HEK293 (cell line): Measurements from ENCODE around the gene RAC2.

Source experiments
- CTCF ChIA-PET: fragments of 350-600 bp; formaldehyde crosslinking; extraction: SDS; loops from one replicate; lab custom pipeline; 2021; ENCODE audit warnings: antibody characterized with exemption; lab: Yijun Ruan, JAX
- POLR2A ChIA-PET: fragments of 300-600 bp; formaldehyde crosslinking; extraction: SDS; loops from one replicate; lab custom pipeline; 2020; ENCODE audit warnings: antibody characterized with exemption, inconsistent platforms; lab: Yijun Ruan, JAX
- H3K27ac ChIP-seq: fragments of 200-500 bp; sonication (Bioruptor generic); 2 replicates; pipeline ENCODE4 v1.5.1; 2014; ENCODE audit warnings: low read depth, low read length, control low read depth, inconsistent platforms; ENCODE audit errors: extremely low read depth
- H3K36me3 ChIP-seq, 2 experiments: fragments of 200-500 bp in 1 of 2; sonication (Bioruptor generic) in 1 of 2; 1 replicate in 1 of 2; 2 replicates in 1 of 2; pipeline ENCODE4 v1.5.1; 2014 to 2017; ENCODE audit warnings: inconsistent platforms in 2 of 2, low read length in 2 of 2; ENCODE audit not compliant: control insufficient read depth in 2 of 2, insufficient read depth in 1 of 2
- H3K4me1 ChIP-seq: fragments of 200-500 bp; sonication (Bioruptor generic); 2 replicates; pipeline ENCODE4 v1.5.1; 2014; ENCODE audit warnings: mild to moderate bottlenecking, low read length, inconsistent platforms; ENCODE audit not compliant: control insufficient read depth, insufficient read depth
- H3K4me3 ChIP-seq: 2 replicates; pipeline ENCODE4 v1.5.1; 2011; ENCODE audit warnings: low read depth, mild to moderate bottlenecking, control low read depth, low read length, moderate library complexity
- H3K9me3 ChIP-seq: fragments of 200-500 bp; sonication (Bioruptor generic); 2 replicates; pipeline ENCODE4 v1.5.1; 2014; ENCODE audit warnings: low read depth, low read length, inconsistent platforms; ENCODE audit not compliant: control insufficient read depth, insufficient read depth
- PRDM1 ChIP-seq: fragments of 450-650 bp; formaldehyde crosslinking; IDR thresholded peaks from 2 replicates; pipeline ENCODE4; 2016; ENCODE audit warnings: missing biosample characterization, missing genetic modification characterization
- PRDM10 ChIP-seq: fragments of 450-650 bp; formaldehyde crosslinking; IDR thresholded peaks from 2 replicates; pipeline ENCODE4 v1.5.1; 2016; ENCODE audit warnings: missing biosample characterization, missing genetic modification characterization
- PRDM2 ChIP-seq: fragments of 450-650 bp; formaldehyde crosslinking; IDR thresholded peaks from 2 replicates; pipeline ENCODE4 v1.5.1; 2016; ENCODE audit warnings: missing biosample characterization, missing genetic modification characterization, borderline replicate concordance
- SP3 ChIP-seq: fragments of 450-650 bp; formaldehyde crosslinking; IDR thresholded peaks from 2 replicates; pipeline ENCODE4 v1.5.1; 2016; ENCODE audit warnings: missing biosample characterization, missing genetic modification characterization
- YY1 ChIP-seq: fragments of 450-650 bp; formaldehyde crosslinking; IDR thresholded peaks from 2 replicates; pipeline ENCODE4 v1.5.1; 2018; ENCODE audit warnings: missing biosample characterization, missing genetic modification characterization
- ZFHX2 ChIP-seq: fragments of 450-650 bp; formaldehyde crosslinking; conservative IDR thresholded peaks from 2 replicates; pipeline ENCODE4 v1.5.1; 2016; ENCODE audit warnings: missing biosample characterization, missing genetic modification characterization
- ZFP37 ChIP-seq: fragments of 450-650 bp; formaldehyde crosslinking; IDR thresholded peaks from 2 replicates; pipeline ENCODE4 v1.5.1; 2016; ENCODE audit warnings: missing biosample characterization, missing genetic modification characterization
- ZNF184 ChIP-seq: fragments of 450-650 bp; IDR thresholded peaks from 2 replicates; pipeline ENCODE4 v1.5.1; 2018; ENCODE audit warnings: missing biosample characterization, mild to moderate bottlenecking, missing genetic modification characterization
- ZNF433 ChIP-seq: fragments of 450-650 bp; formaldehyde crosslinking; IDR thresholded peaks from 2 replicates; pipeline ENCODE4 v1.5.1; 2016; ENCODE audit warnings: missing biosample characterization, missing genetic modification characterization, low read depth
- ZNF48 ChIP-seq: fragments of 450-650 bp; formaldehyde crosslinking; IDR thresholded peaks from 2 replicates; pipeline ENCODE4 v1.5.1; 2016; ENCODE audit warnings: missing biosample characterization, missing genetic modification characterization
- ZNF530 ChIP-seq: fragments of 450-650 bp; formaldehyde crosslinking; IDR thresholded peaks from 2 replicates; pipeline ENCODE4 v1.5.1; 2016; ENCODE audit warnings: low read depth, missing biosample characterization, missing genetic modification characterization
- ZNF629 ChIP-seq: fragments of 450-650 bp; formaldehyde crosslinking; IDR thresholded peaks from 2 replicates; pipeline ENCODE4 v1.5.1; 2017; ENCODE audit warnings: missing biosample characterization, missing genetic modification characterization
- ZNF658 ChIP-seq: fragments of 450-650 bp; formaldehyde crosslinking; IDR thresholded peaks from 2 replicates; pipeline ENCODE4; 2016; ENCODE audit warnings: missing biosample characterization, missing genetic modification characterization
- ZNF707 ChIP-seq: fragments of 450-650 bp; formaldehyde crosslinking; IDR thresholded peaks from 2 replicates; pipeline ENCODE4 v1.5.1; 2016; ENCODE audit warnings: missing biosample characterization, missing genetic modification characterization
- ZSCAN18 ChIP-seq: fragments of 450-650 bp; formaldehyde crosslinking; IDR thresholded peaks from 2 replicates; pipeline ENCODE4 v1.5.1; 2016; ENCODE audit warnings: missing biosample characterization, missing genetic modification characterization

Gene RAC2

GRCh38 chr22:37260155-37260795, 16.2 kb upstream of the RAC2 start:
- Histone ChIP-seq H3K9me3 (no peaks in the 10 kb centered on the region), H3K36me3 (no peaks in the 10 kb centered on the region), H3K27ac (no peak overlapping the region), H3K4me1 (no peaks in the 10 kb centered on the region; the same call in 1 of the 2 replicates), H3K4me3 (no peak overlapping the region)
- POLR2A ChIA-PET, result interaction anchor here (1.1 to 1.2 kb wide), 2 partner anchors 31 to 61 kb away, joined by 3 to 4 read pairs; no protein-coding TSS in a partner anchor
- CTCF ChIA-PET, result interaction anchor here (0.6 to 5.4 kb wide), 46 partner anchors 9 to 718 kb away, joined by 3 to 68 read pairs (median 4); partner anchors contain the start of gene RAC2
- no peak for TF ChIP-seq PRDM10 (tag by site-specific recombination)
- no peak for TF ChIP-seq SP3
- no peak for TF ChIP-seq ZNF658 (tag by site-specific recombination)

- CTCF ChIA-PET, result interaction anchor here (0.6 to 5.4 kb wide), 27 partner anchors 9 to 714 kb away, joined by 3 to 68 read pairs (median 8); partner anchors contain the start of gene RAC2
- Histone ChIP-seq H3K27ac (no peak overlapping the region), H3K4me3 (no peak overlapping the region), H3K4me1 (no peaks in the 10 kb centered on the region; the same call in 1 of the 2 replicates), H3K9me3 (no peaks in the 10 kb centered on the region), H3K36me3 (no peaks in the 10 kb centered on the region)
- TF ChIP-seq ZNF48 (tag by site-specific recombination) (no peak), ZNF629 (tag by site-specific recombination) (no peak), ZNF184 (tag by site-specific recombination) (no peak), YY1 (tag by site-specific recombination) (no peak), ZFHX2 (no peak), PRDM2 (no peak), ZNF433 (tag by site-specific recombination) (no peak), ZNF530 (tag by site-specific recombination) (no peak), ZNF707 (tag by site-specific recombination) (no peak), ZFP37 (tag by site-specific recombination) (no peak), PRDM1 (tag by site-specific recombination) (no peak), ZSCAN18 (tag by site-specific recombination) (no peak)
- POLR2A ChIA-PET, result interaction anchor here (0.6 to 1.2 kb wide), 2 partner anchors 60 to 265 kb away, joined by 3 to 4 read pairs; no protein-coding TSS in a partner anchor
These were observed 15.5 kb upstream of the RAC2 start for GRCh38 chr22:37259540-37260029.
